Retinal pigment epithelial cell (primary cell): Measurements from ENCODE around the gene DAPL1.

Experiments used
- DNase-seq: peaks from one replicate; pipeline ENCODE4 v3.0.0-alpha.2; 2010; ENCODE audit warnings: low read depth
- H3K4me3 ChIP-seq: 2 replicates; pipeline ENCODE4 v1.5.1; 2011; ENCODE audit warnings: mild to moderate bottlenecking, low read length, control low read depth, moderate library complexity
- CTCF ChIP-seq: conservative IDR thresholded peaks from 2 replicates; pipeline ENCODE4 v1.5.1; 2011; ENCODE audit warnings: low read depth, low read length, control low read depth, inconsistent platforms

DAPL1 gene

GRCh38 chr2:158786897-158787296, 8.2 kb upstream of the DAPL1 start:
- no peak for DNase-seq
- no peak for TF ChIP-seq CTCF
- no peak overlapping the region for H3K4me3 ChIP-seq

DNA sequence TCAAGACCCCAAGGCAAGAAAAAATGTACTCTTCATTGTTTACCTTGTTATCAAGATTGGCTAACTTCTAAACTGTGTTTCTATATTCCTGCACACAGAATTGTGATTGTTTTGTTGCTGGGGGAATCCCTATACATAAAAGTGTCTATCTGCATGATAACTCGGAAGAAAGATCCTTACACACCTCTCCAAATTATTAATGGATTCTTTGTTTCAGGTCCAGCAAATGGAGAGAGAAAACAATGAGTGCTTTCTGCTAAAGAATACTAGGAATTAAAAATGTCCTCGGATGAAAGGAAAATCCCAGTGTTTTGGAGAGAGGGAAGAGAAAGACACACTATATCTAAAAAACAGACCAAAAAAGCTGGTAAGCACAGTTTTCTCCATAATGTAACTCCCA, 6.2 kb upstream of the DAPL1 start:
- no peak for TF ChIP-seq CTCF
- no peak overlapping the region for H3K4me3 ChIP-seq
- DNase-seq = no peak

DNA sequence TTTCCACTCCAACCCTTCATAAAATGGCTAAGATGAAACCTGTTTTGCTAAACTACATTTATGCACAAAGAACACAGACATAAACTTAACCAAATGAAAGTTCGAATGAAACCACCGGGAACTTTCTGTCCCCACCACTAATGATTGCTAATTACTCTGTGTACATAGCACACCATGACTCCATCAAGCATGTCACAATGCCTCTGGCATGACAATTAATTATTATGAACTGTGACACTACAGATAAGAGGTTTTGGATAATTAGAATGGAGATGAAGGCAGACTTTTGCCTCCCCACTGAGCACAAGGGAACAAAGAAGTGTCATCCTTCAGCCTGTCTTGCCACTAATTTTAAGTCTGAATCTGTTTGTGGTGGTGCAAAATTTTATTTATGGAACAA, 1.5 kb downstream of the DAPL1 start:
- no peak for TF ChIP-seq CTCF
- no peak overlapping the region for H3K4me3 ChIP-seq
- DNase-seq = no peak

DNA sequence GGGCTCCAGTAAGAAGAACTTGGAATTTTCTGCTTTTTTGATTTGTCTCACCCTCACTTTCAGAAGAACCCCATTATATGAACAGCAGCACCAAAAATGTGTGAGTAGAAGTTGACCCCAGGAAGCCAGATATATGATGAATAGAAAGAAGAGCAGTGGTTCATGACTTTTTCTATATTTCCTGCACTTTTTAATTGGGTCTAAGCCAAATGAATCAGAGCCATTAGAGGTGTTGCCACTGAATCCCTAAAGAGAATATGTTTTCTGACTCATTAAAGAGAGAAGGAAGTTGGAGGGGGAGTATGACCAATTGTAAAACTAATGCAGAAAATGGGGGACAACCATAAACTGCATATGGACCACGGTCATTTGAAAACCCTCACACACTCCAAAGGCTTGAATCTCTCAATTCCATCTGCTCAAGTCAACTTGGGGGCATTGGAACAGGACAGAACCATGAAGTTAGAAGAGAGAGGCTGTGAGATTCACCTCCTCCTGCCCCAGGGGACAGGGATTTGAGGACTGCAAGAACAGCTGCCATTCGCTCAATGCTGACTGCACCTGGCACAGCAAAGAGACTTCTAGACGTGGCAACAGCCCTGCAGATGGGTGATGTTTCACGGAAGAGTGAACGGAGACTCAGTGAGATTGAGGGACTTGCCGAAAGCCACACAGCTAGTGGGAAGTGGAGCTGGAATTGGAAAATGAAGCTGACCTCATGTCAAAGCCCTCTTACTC, 3.0 kb downstream of the DAPL1 start:
- no peak overlapping the region for H3K4me3 ChIP-seq
- no peak for DNase-seq
- TF ChIP-seq CTCF = no peak

GRCh38 chr2:158799181-158799580, 4.1 kb downstream of the DAPL1 start:
- no peak for TF ChIP-seq CTCF
- H3K4me3 ChIP-seq = no peak overlapping the region
- no peak for DNase-seq

DNA sequence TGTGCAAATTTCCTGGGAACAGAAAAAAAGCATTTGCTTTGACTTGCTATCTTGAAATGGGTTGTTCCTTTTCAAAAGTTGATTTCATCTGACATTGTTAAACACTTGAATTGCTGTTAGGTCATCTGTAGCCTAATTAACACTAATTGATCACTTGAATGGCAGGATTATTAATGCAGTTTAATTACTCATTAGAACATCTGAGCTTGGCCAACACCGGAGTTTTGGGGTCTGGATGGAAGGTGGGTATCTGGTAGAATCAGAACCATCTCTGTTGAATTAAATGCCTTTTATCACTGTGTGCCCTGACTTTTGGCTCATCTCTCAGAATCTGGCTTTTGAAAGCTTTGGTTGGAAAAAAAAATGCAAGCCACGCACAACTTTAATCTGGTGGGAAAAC, 8.4 kb downstream of the DAPL1 start:
- no peak for DNase-seq
- no peak overlapping the region for H3K4me3 ChIP-seq
- TF ChIP-seq CTCF = no peak

GRCh38 chr2:158805255-158805654, 10.1 kb downstream of the DAPL1 start:
- H3K4me3 ChIP-seq = no peak overlapping the region
- no peak for DNase-seq
- no peak for TF ChIP-seq CTCF
